GM20431 (cell line): ENCODE results near the gene ZNF771.

Source experiments
- in situ Hi-C: fragments of 300-500 bp; cut with MseI, MboI; formaldehyde crosslinking; loops from one replicate; pipeline ENCODE4 v1.15.0; 2020; ENCODE audit warnings: low sequenced_read_pairs; ENCODE audit not compliant: unreplicated experiment

Gene ZNF771

DNA sequence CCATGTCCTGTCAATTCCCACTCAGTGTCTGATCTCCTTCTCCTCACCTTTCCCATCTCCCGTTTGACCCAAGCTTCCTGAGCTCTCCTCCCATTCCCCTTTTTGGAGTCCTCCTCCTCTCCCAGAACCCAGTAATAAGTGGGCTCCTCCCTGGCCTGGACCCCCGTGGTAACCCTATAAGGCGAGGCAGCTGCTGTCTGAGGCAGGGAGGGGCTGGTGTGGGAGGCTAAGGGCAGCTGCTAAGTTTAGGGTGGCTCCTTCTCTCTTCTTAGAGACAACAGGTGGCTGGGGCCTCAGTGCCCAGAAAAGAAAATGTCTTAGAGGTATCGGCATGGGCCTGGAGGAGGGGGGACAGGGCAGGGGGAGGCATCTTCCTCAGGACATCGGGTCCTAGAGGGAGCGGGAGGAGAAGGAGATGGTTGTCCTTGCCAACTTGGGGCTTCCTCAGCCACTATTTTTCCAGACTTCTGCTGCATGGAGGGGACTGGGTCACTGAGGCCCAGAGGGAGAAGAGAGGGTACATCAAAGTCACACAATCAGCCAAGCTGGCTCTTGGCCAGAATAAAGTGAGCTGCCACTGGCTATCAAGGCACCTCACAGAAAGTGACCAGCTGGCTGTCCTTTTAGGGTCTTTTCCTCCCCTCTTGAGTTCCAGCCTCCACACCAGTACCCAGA lies 35.2 kb upstream of the ZNF771 start:
- in situ Hi-C loops = loop anchor here (25.0 kb wide), 1 partner anchor 260 kb away; the partner anchor contains the start of genes GDPD3 and MAPK3

- in situ Hi-C loops = loop anchor here (25.0 kb wide), 1 partner anchor 260 kb away; the partner anchor contains the start of genes GDPD3 and MAPK3
Measured at GRCh38 chr16:30372725-30373124, 34.7 kb upstream of the ZNF771 start.

GRCh38 chr16:30374538-30374937 lies 32.9 kb upstream of the ZNF771 start, which contains the start of gene MYL11:
TSS of gene MYL11 (plus strand) at chr16:30374802. CDS start at chr16:30374858, 56 bp downstream.
- in situ Hi-C loops = loop anchor here (25.0 kb wide), 1 partner anchor 262 kb away; the partner anchor contains the start of genes GDPD3 and MAPK3

GRCh38 chr16:30375864-30376263 lies 31.5 kb upstream of the ZNF771 start:
- in situ Hi-C loops = no loop called here

DNA sequence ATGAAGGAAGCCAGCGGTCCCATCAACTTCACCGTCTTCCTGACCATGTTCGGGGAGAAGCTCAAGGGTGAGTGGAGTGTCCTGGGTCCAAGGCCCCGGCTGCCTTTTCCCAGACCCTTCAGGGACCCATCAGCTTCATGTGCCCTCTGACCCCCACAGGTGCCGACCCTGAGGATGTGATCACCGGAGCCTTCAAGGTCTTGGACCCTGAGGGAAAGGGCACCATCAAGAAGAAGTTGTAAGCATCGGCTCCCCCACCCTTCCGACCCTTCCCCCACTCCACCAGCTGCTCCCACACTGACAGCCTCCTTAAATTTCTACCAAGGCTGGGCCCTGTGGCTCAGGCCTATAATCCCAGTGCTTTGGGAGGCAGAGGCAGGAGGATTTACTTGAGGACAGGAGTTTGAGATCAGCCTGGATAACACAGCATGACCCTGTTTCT lies 30.9 kb upstream of the ZNF771 start:
- in situ Hi-C loops = no loop called here

DNA sequence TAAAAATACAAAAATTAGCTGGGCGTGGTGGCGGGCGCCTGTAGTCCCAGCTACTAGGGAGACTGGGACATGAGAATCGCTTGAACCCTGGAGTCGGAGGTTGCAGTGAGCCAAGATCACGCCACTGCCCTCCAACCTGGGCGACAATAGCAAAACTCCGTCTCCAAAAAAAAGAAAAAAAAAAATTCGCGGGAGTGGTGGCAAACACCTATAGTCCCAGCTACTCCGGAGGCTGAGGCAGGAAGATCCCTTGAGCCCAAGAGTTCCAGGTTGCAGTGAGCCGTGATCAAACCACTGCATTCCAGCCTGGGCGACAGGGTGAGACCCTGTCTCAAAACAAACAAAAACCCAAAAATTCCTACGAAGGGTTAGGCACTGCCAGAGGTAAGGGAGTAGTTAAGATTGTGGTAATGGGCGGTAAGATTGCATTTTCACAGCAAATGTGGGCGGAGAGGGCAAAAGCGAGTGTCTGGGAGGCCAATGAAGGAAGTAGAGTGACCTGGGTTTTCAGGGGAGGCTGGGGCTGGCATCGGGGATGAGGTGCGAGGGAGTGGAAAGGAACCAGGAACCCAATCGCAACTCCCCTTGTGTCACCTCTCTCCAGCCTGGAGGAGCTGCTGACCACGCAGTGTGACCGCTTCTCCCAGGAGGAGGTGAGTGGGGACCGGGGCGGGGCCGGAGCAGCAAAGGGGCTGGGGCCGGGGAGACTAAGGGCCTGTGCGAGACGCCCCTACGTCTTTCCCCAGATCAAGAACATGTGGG lies 30.2 kb upstream of the ZNF771 start:
- in situ Hi-C loops = no loop called here

DNA sequence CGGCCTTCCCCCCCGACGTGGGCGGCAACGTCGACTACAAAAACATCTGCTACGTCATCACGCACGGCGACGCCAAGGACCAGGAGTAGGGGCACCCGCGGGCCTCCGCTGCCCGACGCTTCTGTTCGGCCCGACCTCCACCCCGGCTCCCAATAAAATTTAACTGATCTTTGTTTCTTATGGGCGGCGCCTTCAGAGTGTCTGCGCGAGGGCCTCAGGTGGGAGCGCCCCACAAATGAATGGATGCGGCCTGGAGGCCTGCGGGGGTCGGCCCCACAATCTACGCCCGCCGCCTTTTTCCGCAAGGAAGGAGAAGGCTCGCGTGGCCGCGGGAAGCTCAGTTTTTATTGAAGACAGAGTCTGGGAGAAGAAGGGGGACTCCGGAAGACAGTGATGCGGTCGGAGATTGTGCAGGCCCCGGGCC lies 29.6 kb upstream of the ZNF771 start:
- in situ Hi-C loops = no loop called here

GRCh38 chr16:30378236-30379157 lies 28.9 kb upstream of the ZNF771 start:
- in situ Hi-C loops = no loop called here

GRCh38 chr16:30379158-30379783 lies 28.1 kb upstream of the ZNF771 start:
- in situ Hi-C loops = no loop called here

GRCh38 chr16:30380072-30380802 lies 27.2 kb upstream of the ZNF771 start:
- in situ Hi-C loops = no loop called here

GRCh38 chr16:30380803-30381208 lies 26.6 kb upstream of the ZNF771 start:
- in situ Hi-C loops = no loop called here

DNA sequence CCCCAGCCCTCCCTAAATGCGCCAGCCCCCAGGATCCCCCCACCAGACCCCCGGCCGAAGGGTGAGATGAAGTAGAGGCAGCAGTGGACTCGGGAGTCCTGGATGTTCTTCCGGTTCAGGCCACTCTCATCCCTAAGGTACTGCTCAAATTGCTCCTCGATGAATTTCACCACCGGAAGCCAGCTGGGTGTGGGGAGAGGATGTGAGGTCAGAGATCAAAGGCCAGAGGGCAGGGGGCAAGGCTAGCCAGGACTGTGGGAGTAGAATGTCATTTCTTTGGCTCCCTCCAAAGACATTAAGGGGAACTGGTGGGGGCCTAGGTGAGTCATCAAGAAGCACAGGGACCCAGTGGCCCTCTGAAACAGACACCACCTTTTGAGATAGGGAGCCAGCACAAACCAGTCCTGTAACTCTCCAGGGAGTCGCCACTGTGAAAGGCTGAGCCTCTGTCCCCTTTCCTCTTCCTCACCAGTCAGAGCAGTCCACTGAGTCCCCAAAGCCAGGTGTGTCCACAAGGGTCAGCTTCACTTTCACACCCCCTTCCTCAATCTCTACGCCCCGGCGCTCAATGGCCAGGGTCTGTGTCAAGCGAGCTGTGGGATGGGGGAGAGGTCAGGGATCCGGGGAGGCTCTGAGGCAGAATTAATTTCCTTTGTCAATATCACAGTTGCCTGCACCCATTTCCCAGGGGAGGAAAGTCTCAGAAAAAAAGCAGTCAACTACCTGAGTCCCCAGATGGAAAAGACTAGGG lies 25.9 kb upstream of the ZNF771 start:
- in situ Hi-C loops = no loop called here

- in situ Hi-C loops = no loop called here
Measured at GRCh38 chr16:30382111-30382881, 25.1 kb upstream of the ZNF771 start, which contains the start of gene SEPTIN1. TSS of gene SEPTIN1 (minus strand) at chr16:30382561. CDS start at chr16:30382542, 19 bp downstream.

GRCh38 chr16:30383521-30383920 lies 23.9 kb upstream of the ZNF771 start:
- in situ Hi-C loops = no loop called here

- in situ Hi-C loops = no loop called here
Measured at GRCh38 chr16:30394592-30395154, 12.7 kb upstream of the ZNF771 start.

DNA sequence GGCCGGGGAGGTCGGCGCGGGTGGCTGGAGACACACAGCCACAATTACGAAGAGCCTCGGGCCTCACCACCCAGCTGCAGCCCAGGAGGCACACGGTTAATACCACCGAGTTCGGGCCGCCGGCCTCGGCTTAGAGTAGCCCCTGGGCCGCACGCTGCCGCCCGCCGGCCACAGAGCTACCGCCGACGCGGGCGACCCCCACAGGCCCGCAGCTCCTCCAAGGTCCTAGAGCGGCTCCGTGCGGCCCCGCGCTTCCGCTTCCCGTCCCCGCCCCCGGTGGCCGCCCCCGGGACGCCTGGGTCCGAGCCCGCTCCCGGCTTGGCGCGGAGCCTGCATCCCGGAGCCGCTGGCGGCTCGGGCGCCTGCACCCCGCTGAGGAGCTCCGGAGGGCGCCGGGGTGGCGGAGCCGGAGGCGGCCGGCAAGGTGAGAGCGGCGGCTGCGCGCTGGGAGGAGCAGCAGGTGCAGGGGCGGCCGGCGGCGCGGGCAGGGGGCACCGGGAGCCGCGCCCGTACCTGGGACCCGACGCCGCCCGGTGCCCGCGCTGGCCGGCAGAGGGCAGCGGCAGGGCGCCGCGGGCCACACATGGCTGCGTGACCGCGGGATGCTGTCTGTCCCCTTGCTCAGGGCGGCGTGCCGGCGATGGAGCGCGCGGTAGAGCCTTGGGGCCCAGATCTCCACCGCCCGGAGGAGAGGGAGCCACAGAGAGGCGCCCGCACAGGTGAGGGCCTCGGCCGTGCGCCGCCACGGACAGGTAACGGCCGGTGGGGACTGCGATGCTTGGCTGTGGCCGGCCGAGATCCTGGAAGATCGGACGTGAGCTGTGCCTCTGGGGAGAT lies 12.0 kb upstream of the ZNF771 start, which contains the start of gene ZNF48:
ZNF48 (plus strand) TSS at position 266 of the 837 bp plus-strand sequence; CDS start at position 641, 375 bp downstream.
- in situ Hi-C loops = no loop called here
